Mesothelial cell of epicardium (in vitro differentiated cells): ENCODE results near the gene CDH23. TPM values are rescaled to one million over a fixed set of nuclear protein-coding genes. Genes with fewer than 3 reads are reported as not detected.

Experiments
- DNase-seq, 2 experiments: peaks; one replicate each; pipeline ENCODE4 v3.0.0; 2021; ENCODE audit warnings: low spot score in 2 of 2; ENCODE audit not compliant: unreplicated experiment in 2 of 2
- H3K27ac Mint-ChIP-seq: 2 replicates; pipeline ENCODE4 v1.8.0; 2021; ENCODE audit warnings: mixed read lengths
- H3K27me3 Mint-ChIP-seq: 2 replicates; pipeline ENCODE4 v1.8.0; 2021; ENCODE audit warnings: low read depth, mixed read lengths
- H3K36me3 Mint-ChIP-seq: 2 replicates; pipeline ENCODE4 v1.8.0; 2021; ENCODE audit warnings: mixed read lengths
- H3K4me1 Mint-ChIP-seq: 2 replicates; pipeline ENCODE4 v1.8.0; 2021; ENCODE audit warnings: mixed read lengths
- H3K4me3 Mint-ChIP-seq: 2 replicates; pipeline ENCODE4 v1.8.0; 2021; ENCODE audit warnings: mild to moderate bottlenecking, moderate library complexity, mixed read lengths
- H3K9me3 Mint-ChIP-seq: 2 replicates; pipeline ENCODE4 v1.8.0; 2021; ENCODE audit warnings: mixed read lengths
- total RNA-seq: library from RNA; stranded (reverse); gene quantifications from 3 replicates; pipeline ENCODE4 v1.2.1, GENCODE V29; 2021
- TF ChIP-seq, protein P1 (sequence below): fragments of 200-600 bp; sonication (generic); IDR thresholded peaks from one replicate; pipeline ENCODE4 v1.5.0; 2021; ENCODE audit warnings: antibody characterized with exemption; ENCODE audit not compliant: unreplicated experiment

CDH23 gene
- total RNA-seq, 1 donor from 2014 or later, result 2.5 TPM

DNA sequence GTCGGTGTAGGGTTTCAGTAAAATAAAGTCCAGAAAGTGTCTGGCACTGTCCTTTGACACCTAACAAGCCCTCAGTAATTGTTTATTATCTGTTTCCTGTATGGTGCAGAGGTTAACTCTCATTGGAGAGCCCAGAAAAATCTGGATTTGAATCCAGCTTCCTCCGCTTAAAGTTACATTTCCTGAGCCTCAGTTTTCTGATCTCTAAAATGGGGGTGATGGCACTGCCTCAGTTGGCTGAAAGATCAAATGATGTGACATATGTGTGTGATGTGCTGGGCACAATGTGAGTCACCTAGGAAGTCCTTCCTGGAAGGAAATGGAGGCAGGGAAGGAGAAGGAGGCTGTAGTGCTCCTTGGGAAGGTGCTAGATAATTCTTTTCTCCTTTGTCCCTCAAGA, 14.7 kb upstream of the CDH23 start:
- peaks cover 5% of the 10 kb centered on the region for H3K4me1 Mint-ChIP-seq

DNA sequence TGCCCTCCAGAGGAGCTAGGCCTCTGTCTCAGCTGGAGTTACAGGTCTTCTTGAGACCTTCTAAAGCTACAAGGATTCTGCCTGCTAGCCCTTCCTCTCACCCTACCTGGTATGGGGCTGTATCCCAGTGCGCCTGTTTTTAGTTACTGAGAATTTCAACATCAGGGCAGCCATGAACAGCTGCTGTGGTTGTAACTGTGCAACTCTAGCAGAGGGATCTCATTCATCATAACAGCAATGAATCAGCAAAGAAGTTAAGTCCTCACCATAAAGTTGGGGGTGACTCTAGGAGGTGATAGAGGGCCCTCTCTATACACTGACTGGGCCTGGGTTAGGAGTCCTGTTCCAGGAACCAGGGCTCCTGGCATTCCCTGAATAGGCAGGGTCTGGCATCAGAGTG, 14.0 kb upstream of the CDH23 start:
- H3K4me1 Mint-ChIP-seq, result peaks cover under 1% of the 10 kb centered on the region
- no peaks in the 10 kb centered on the region for H3K36me3 Mint-ChIP-seq
- H3K27me3 Mint-ChIP-seq, result peaks cover 6% of the 10 kb centered on the region
- TF ChIP-seq, protein P1, sequence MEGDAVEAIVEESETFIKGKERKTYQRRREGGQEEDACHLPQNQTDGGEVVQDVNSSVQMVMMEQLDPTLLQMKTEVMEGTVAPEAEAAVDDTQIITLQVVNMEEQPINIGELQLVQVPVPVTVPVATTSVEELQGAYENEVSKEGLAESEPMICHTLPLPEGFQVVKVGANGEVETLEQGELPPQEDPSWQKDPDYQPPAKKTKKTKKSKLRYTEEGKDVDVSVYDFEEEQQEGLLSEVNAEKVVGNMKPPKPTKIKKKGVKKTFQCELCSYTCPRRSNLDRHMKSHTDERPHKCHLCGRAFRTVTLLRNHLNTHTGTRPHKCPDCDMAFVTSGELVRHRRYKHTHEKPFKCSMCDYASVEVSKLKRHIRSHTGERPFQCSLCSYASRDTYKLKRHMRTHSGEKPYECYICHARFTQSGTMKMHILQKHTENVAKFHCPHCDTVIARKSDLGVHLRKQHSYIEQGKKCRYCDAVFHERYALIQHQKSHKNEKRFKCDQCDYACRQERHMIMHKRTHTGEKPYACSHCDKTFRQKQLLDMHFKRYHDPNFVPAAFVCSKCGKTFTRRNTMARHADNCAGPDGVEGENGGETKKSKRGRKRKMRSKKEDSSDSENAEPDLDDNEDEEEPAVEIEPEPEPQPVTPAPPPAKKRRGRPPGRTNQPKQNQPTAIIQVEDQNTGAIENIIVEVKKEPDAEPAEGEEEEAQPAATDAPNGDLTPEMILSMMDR, result no peak
- no peak for DNase-seq
- no peak overlapping the region for H3K4me3 Mint-ChIP-seq
- no peak overlapping the region for H3K27ac Mint-ChIP-seq
- H3K9me3 Mint-ChIP-seq, result no peaks in the 10 kb centered on the region

More for the DNA sequence above, 14.7 kb upstream of the CDH23 start:
- H3K27ac Mint-ChIP-seq, result no peak overlapping the region
- DNase-seq, result no peak
- no peak overlapping the region for H3K4me3 Mint-ChIP-seq
- TF ChIP-seq, protein P1, result no peak
- peaks cover 3% of the 10 kb centered on the region for H3K27me3 Mint-ChIP-seq
- no peaks in the 10 kb centered on the region for H3K36me3 Mint-ChIP-seq
- H3K9me3 Mint-ChIP-seq, result no peaks in the 10 kb centered on the region

DNA sequence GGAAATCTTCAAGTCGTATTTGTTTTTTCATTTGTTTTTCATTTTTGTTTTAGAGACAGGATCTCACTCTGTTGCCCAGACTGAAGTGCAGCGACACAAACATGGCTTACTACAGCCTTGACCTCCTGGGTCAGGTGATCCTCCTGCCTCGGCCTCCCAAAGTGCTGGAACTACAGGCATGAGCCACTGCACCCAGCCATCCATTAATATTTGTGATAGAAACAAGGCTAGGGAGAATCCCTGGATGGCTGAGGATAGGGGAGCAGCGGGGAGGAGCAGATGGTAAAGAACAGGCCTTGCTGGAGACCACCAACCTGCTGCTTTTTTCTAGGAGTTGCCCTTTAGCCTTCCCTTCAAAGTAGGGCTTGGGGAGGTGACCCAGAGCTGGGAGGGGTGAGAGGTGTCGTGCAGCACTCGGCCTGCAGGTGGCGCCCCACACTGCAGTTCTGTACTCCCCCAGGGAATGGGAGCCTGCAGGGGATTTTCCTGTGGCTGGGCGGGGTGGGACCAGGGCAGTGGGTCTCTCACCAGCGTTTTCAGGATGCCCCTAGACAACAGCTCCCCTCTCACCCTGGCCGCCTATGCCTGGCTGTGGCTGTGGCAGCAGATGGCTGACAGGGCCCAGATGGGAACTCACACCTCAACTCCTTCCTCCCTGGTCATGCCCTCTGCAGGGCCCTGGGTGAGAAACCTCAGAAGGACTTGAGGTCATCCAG, 12.6 kb upstream of the CDH23 start:
- peak; percentile 49 to 87 for DNase-seq
- no peaks in the 10 kb centered on the region for H3K36me3 Mint-ChIP-seq
- H3K27me3 Mint-ChIP-seq, result peaks cover 13% of the 10 kb centered on the region
- no peak overlapping the region for H3K4me3 Mint-ChIP-seq
- TF ChIP-seq, protein P1, result peak; percentile 95
- H3K9me3 Mint-ChIP-seq, result no peaks in the 10 kb centered on the region
- no peak overlapping the region for H3K27ac Mint-ChIP-seq
- no peaks in the 10 kb centered on the region for H3K4me1 Mint-ChIP-seq

DNA sequence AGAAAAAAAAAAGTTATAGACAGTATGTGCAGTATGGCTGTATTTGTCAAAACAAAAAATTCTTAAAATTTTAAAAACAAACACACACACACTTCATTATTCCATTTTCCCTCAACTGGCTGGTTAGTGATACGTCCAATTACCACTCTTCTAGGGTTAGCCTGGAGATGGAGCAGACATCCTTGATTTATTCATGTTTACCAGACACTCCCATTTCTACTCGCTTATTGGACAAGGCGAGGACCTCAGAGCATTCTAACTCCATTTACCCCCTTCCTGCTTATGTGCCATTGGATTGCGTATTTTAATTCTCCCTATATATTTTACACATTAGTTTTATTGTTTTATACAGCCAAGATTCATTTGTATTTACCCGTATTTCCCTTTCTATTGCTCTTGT, 8.5 kb upstream of the CDH23 start:
- Mint-ChIP-seq H3K27me3 (peaks cover 42% of the 10 kb centered on the region), H3K9me3 (no peaks in the 10 kb centered on the region), H3K4me1 (peaks cover 8% of the 10 kb centered on the region), H3K27ac (no peak overlapping the region), H3K4me3 (no peak overlapping the region), H3K36me3 (no peaks in the 10 kb centered on the region)
- DNase-seq, result no peak
- TF ChIP-seq, protein P1, result no peak

DNA sequence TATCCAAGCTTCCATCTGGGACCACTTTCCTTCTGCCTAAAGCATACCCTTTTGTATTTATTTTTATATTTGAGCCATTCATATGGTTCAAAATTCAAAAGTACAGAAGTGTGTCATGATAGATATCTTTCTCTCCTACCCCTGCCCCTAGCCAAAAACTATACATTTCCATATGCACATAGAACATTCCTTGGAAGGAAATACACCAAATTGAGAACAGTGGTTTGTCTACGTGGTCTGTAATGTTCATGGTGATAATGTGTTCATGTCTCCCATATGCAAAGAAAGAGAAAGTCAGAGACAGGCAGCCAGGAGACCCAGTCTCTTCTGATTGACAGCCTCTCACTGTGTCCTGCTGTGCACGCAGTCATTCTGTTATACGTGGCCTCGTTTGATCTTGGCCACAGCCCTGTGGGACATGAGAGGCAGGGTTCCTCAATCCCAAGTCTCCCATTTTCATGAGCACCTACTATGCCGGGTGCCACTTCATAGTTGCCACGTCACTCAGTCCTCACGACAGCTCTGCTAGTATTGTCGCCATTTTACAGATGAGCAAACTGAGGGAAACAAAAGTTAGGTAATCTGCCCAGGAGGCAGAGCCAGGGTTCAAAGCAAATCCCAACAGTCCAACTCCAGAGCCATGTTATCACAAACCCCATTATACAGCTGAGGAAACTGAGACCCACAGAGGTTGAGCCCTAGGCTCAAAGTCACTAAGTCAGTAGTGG, 8.0 kb upstream of the CDH23 start:
- no peak overlapping the region for H3K27ac Mint-ChIP-seq
- H3K9me3 Mint-ChIP-seq, result no peaks in the 10 kb centered on the region
- peaks cover 47% of the 10 kb centered on the region for H3K27me3 Mint-ChIP-seq
- DNase-seq, result no peak
- H3K36me3 Mint-ChIP-seq, result no peaks in the 10 kb centered on the region
- H3K4me3 Mint-ChIP-seq, result no peak overlapping the region
- TF ChIP-seq, protein P1, result no peak
- H3K4me1 Mint-ChIP-seq, result peaks cover 8% of the 10 kb centered on the region
